H9 (cell line): Measurements from ENCODE around the gene KCND2. TPM values are rescaled to one million over a fixed set of nuclear protein-coding genes. Genes with fewer than 3 reads are reported as not detected.

Experiments used
- DNase-seq: peaks from one replicate; pipeline ENCODE4 v3.0.0-alpha.2; 2017
- H2AFZ ChIP-seq: one replicate; pipeline ENCODE4 v1.6.1; 2013; ENCODE audit warnings: mild to moderate bottlenecking, low read length, control low read depth, moderate library complexity
- H2AK5ac ChIP-seq: 2 replicates; pipeline ENCODE4 v1.6.1; 2013; ENCODE audit warnings: low read length, control low read depth, mixed read lengths; ENCODE audit not compliant: insufficient read length
- H2BK120ac ChIP-seq: one replicate; pipeline ENCODE4 v1.6.1; 2013; ENCODE audit warnings: low read depth, mild to moderate bottlenecking, low read length, control low read depth, inconsistent platforms; ENCODE audit not compliant: poor library complexity, severe bottlenecking
- H2BK12ac ChIP-seq: 2 replicates; pipeline ENCODE4 v1.6.1; 2013; ENCODE audit warnings: low read length, control low read depth, mixed read lengths, low read depth; ENCODE audit not compliant: insufficient read length
- H2BK15ac ChIP-seq: 2 replicates; pipeline ENCODE4 v1.6.1; 2013; ENCODE audit warnings: low read depth, low read length, control low read depth
- H2BK20ac ChIP-seq: one replicate; pipeline ENCODE4 v1.6.1; 2013; ENCODE audit warnings: low read depth, mild to moderate bottlenecking, low read length, control low read depth, inconsistent platforms; ENCODE audit not compliant: poor library complexity, severe bottlenecking
- H2BK5ac ChIP-seq: 2 replicates; pipeline ENCODE4 v1.6.1; 2013; ENCODE audit warnings: low read length, control low read depth, mixed read lengths; ENCODE audit not compliant: insufficient read length
- H3K14ac ChIP-seq: 2 replicates; pipeline ENCODE4 v1.6.1; 2013; ENCODE audit warnings: low read length, control low read depth; ENCODE audit not compliant: insufficient read depth
- H3K18ac ChIP-seq: 2 replicates; pipeline ENCODE4 v1.6.1; 2013; ENCODE audit warnings: low read depth, mild to moderate bottlenecking, mixed read lengths, low read length, control low read depth; ENCODE audit not compliant: insufficient read length
- H3K23ac ChIP-seq: 2 replicates; pipeline ENCODE4 v1.6.1; 2013; ENCODE audit warnings: low read length, control low read depth, mixed read lengths, low read depth; ENCODE audit not compliant: insufficient read length
- H3K23me2 ChIP-seq: 2 replicates; pipeline ENCODE4 v1.6.1; 2013; ENCODE audit warnings: low read depth, mild to moderate bottlenecking, mixed read lengths, low read length, control low read depth; ENCODE audit not compliant: insufficient read length, poor library complexity, severe bottlenecking
- H3K27ac ChIP-seq: 2 replicates; pipeline ENCODE4 v1.5.1; 2013; ENCODE audit warnings: low read length, control low read depth, mixed read lengths, low read depth; ENCODE audit not compliant: insufficient read length
- H3K27me3 ChIP-seq: 2 replicates; pipeline ENCODE4 v1.6.1; 2013; ENCODE audit warnings: low read length, control low read depth, inconsistent platforms; ENCODE audit not compliant: insufficient read depth
- H3K4ac ChIP-seq: 2 replicates; pipeline ENCODE4 v1.6.1; 2013; ENCODE audit warnings: low read depth, mild to moderate bottlenecking, control low read depth, inconsistent platforms, low read length, moderate library complexity
- H3K4me1 ChIP-seq: 2 replicates; pipeline ENCODE4 v1.6.1; 2013; ENCODE audit warnings: low read length, control low read depth, inconsistent platforms; ENCODE audit not compliant: insufficient read depth
- H3K4me2 ChIP-seq: 2 replicates; pipeline ENCODE4 v1.6.1; 2013; ENCODE audit warnings: low read length, control low read depth, mixed read lengths; ENCODE audit not compliant: insufficient read length, insufficient read depth
- H3K56ac ChIP-seq: 2 replicates; pipeline ENCODE4 v1.6.1; 2013; ENCODE audit warnings: low read depth, mild to moderate bottlenecking, mixed read lengths, low read length, control low read depth; ENCODE audit not compliant: insufficient read length
- H3K79me1 ChIP-seq: 2 replicates; pipeline ENCODE4 v1.6.1; 2013; ENCODE audit warnings: low read depth, mild to moderate bottlenecking, moderate library complexity, low read length, control low read depth, inconsistent platforms; ENCODE audit not compliant: insufficient read depth, poor library complexity, severe bottlenecking
- H3K79me2 ChIP-seq: 2 replicates; pipeline ENCODE4 v1.6.1; 2013; ENCODE audit warnings: low read length, control low read depth, inconsistent platforms; ENCODE audit not compliant: insufficient read depth
- H3K9ac ChIP-seq: 2 replicates; pipeline ENCODE4 v1.6.1; 2013; ENCODE audit warnings: low read length, control low read depth, mixed read lengths; ENCODE audit not compliant: insufficient read length; ENCODE audit errors: extremely low read depth
- H3K9me3 ChIP-seq: one replicate; pipeline ENCODE4 v1.6.1; 2013; ENCODE audit warnings: low read depth, low read length, inconsistent platforms; ENCODE audit not compliant: control insufficient read depth
- H3T11ph ChIP-seq: one replicate; pipeline ENCODE4 v1.6.1; 2013; ENCODE audit warnings: mild to moderate bottlenecking, low read length, control low read depth, inconsistent platforms
- H4K20me1 ChIP-seq: one replicate; pipeline ENCODE4 v1.6.1; 2013; ENCODE audit not compliant: control insufficient read depth, insufficient read length, insufficient read depth
- H4K5ac ChIP-seq: 2 replicates; pipeline ENCODE4 v1.6.1; 2013; ENCODE audit warnings: low read depth, mild to moderate bottlenecking, mixed read lengths, low read length, control low read depth; ENCODE audit not compliant: insufficient read length
- H4K8ac ChIP-seq: replicated peaks from 2 replicates; pipeline ENCODE4 v1.6.1; 2013; ENCODE audit warnings: low read length, control low read depth, mixed read lengths, low read depth; ENCODE audit not compliant: insufficient read length
- H4K91ac ChIP-seq: 2 replicates; pipeline ENCODE4 v1.6.1; 2013; ENCODE audit warnings: low read depth, mild to moderate bottlenecking, moderate library complexity, mixed read lengths, low read length, control low read depth; ENCODE audit not compliant: insufficient read length
- H3K27ac Mint-ChIP-seq, 3 experiments: 2 replicates in 2 of 3; 3 replicates in 1 of 3; pipeline ENCODE4 v1.8.0; 2020 to 2021; ENCODE audit warnings: mixed read lengths in 3 of 3, mild to moderate bottlenecking in 1 of 3, moderate library complexity in 1 of 3
- H3K27me3 Mint-ChIP-seq: 2 replicates; pipeline ENCODE4 v1.8.0; 2021; ENCODE audit warnings: low read depth, mild to moderate bottlenecking, moderate library complexity, mixed read lengths
- H3K36me3 Mint-ChIP-seq, 3 experiments: 2 replicates in 2 of 3; 3 replicates in 1 of 3; pipeline ENCODE4 v1.8.0; 2020 to 2021; ENCODE audit warnings: low read depth in 3 of 3, mixed read lengths in 3 of 3; ENCODE audit not compliant: insufficient read depth in 1 of 3
- H3K4me1 Mint-ChIP-seq, 2 experiments: 2 replicates each; pipeline ENCODE4 v1.8.0; 2020; ENCODE audit warnings: mixed read lengths in 2 of 2
- H3K4me3 Mint-ChIP-seq, 2 experiments: 2 replicates in 1 of 2; 3 replicates in 1 of 2; pipeline ENCODE4 v1.8.0; 2020 to 2021; ENCODE audit warnings: mild to moderate bottlenecking in 2 of 2, mixed read lengths in 2 of 2, moderate library complexity in 1 of 2
- H3K9me3 Mint-ChIP-seq, 2 experiments: 2 replicates in 1 of 2; 3 replicates in 1 of 2; pipeline ENCODE4 v1.8.0; 2020; ENCODE audit warnings: mild to moderate bottlenecking in 2 of 2, mixed read lengths in 2 of 2, moderate library complexity in 1 of 2
- WGBS: extraction: QIAGEN DNeasy Blood & Tissue Kit; methylation state at CpG from one replicate; pipeline ENCODE4 v1.1.7; 2013; ENCODE audit warnings: missing lambda C conversion rate, low lambda C conversion rate, mixed read lengths; ENCODE audit not compliant: insufficient read length; ENCODE audit errors: extremely low coverage; 5-methylcytosine and 5-hydroxymethylcytosine counted together
- total RNA-seq: library from RNA; stranded (reverse); gene quantifications from 2 replicates; pipeline ENCODE4 v1.2.1, GENCODE V29; 2021
- TF ChIP-seq, protein P1 (sequence below): fragments of 200-600 bp; sonication (generic); conservative IDR thresholded peaks from 3 replicates; pipeline ENCODE4 v1.8.0; 2021; ENCODE audit warnings: antibody characterized with exemption, mild to moderate bottlenecking

Gene KCND2
- total RNA-seq, 1 experiment from 2014 or later, result 6.4 TPM

DNA sequence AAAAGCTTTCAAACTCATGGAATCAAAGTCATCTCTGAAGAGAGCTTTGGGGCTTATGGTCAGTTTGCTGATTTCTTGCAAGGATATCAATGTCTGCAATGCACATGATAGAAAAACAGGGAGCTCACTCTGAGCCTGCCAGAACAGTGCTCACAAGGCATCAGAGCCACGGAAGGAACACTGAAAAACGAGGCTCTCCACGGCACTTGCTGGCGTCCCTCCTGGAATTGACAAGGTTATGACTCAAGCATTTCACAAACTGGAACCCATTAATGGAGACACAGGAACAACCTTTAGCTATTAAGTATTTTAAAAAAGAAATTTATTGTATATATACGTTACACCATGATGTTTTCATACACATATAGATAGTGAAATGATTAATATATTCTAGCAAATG, 266.3 kb downstream of the KCND2 start:
- H3K56ac ChIP-seq, result no peak overlapping the region
- no peak overlapping the region for H2AFZ ChIP-seq
- no peaks in the 10 kb centered on the region for H3K4me1 ChIP-seq
- H3K27ac ChIP-seq, result no peak overlapping the region
- no peak overlapping the region for H2BK120ac ChIP-seq
- H4K20me1 ChIP-seq, result no peaks in the 10 kb centered on the region
- H3K23ac ChIP-seq, result no peak overlapping the region
- no peak overlapping the region for H4K5ac ChIP-seq
- no peak overlapping the region for H3K4ac ChIP-seq
- DNase-seq, result no peak
- no peak overlapping the region for H2BK15ac ChIP-seq
- no peak overlapping the region for H3K4me2 ChIP-seq
- no peak overlapping the region for H2BK20ac ChIP-seq
- no peak overlapping the region for H3K18ac ChIP-seq
- no peak overlapping the region for H4K8ac ChIP-seq
- Mint-ChIP-seq H3K4me3 (no peak overlapping the region), H3K9me3 (no peaks in the 10 kb centered on the region), H3K36me3 (peaks cover 0 to 6% (median 0%) of the 10 kb centered on the region in 3 experiments; a peak in 4 of 7 replicates), H3K4me1 (0 out of 4 replicates have a peak, but pooled peaks cover 0 to 2% of the 10 kb centered on the region in 2 experiments), H3K27ac (no peak overlapping the region), H3K27me3 (no peaks in the 10 kb centered on the region)
- no peak overlapping the region for H3T11ph ChIP-seq
- H3K9ac ChIP-seq, result no peak overlapping the region
- TF ChIP-seq, protein P1, sequence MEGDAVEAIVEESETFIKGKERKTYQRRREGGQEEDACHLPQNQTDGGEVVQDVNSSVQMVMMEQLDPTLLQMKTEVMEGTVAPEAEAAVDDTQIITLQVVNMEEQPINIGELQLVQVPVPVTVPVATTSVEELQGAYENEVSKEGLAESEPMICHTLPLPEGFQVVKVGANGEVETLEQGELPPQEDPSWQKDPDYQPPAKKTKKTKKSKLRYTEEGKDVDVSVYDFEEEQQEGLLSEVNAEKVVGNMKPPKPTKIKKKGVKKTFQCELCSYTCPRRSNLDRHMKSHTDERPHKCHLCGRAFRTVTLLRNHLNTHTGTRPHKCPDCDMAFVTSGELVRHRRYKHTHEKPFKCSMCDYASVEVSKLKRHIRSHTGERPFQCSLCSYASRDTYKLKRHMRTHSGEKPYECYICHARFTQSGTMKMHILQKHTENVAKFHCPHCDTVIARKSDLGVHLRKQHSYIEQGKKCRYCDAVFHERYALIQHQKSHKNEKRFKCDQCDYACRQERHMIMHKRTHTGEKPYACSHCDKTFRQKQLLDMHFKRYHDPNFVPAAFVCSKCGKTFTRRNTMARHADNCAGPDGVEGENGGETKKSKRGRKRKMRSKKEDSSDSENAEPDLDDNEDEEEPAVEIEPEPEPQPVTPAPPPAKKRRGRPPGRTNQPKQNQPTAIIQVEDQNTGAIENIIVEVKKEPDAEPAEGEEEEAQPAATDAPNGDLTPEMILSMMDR, result no peak
- no peak overlapping the region for H2BK5ac ChIP-seq
- no peak overlapping the region for H3K14ac ChIP-seq
- no peaks in the 10 kb centered on the region for H3K79me1 ChIP-seq
- H2AK5ac ChIP-seq, result no peak overlapping the region
- H3K23me2 ChIP-seq, result no peaks in the 10 kb centered on the region
- H3K27me3 ChIP-seq, result no peaks in the 10 kb centered on the region
- WGBS, result no CpG with 5 or more reads among the region's 5 CpGs
- H3K79me2 ChIP-seq, result no peaks in the 10 kb centered on the region
- no peak overlapping the region for H4K91ac ChIP-seq
- H3K9me3 ChIP-seq, result no peaks in the 10 kb centered on the region
- H2BK12ac ChIP-seq, result no peak overlapping the region
